GM19099 (cell line): ENCODE measurements around the gene TBX19.

Experiments
- POLR2A ChIP-seq: IDR thresholded peaks from 3 replicates; pipeline ENCODE4 v1.6.1; 2011; ENCODE audit warnings: low read depth; ENCODE audit not compliant: insufficient read length; ENCODE audit errors: extremely low read depth

TBX19 gene

DNA sequence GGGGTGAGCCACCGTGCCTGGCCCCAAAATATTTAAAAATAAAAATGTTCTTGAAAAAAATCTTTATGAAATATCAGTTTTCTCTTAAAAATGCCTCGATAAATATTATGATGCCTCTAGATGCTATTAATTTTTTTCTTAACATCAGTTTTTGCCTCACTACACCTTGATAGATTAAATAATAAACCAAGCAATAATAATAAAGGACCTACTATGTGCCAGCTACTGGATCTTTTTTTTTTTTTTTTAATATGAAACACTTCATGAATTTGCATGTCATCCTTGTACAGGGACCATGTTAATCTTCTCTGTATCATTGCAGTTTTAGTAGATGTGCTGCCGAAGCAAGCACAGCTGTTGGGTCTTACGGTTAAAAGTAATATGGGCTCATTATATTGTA is 17.5 kb upstream of the TBX19 start:
- TF ChIP-seq POLR2A, result no peak

DNA sequence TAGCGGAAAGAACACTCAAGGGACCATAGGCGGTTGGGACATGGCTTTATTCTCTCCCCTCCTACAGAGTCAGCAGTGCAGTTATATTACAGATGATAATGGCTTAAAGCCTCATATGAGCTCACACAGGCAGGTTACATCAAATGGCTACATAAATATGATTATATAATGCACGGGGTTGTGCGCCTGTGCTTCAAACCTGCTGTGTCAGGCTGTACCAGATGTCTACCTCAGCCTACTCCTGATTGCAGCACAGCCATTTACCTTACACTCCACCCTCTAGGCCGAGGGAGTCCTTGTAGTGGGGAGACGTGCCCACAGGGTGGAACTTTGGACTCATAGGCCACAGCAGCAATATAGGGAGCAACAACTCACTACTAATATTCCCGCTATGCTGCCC is 16.4 kb upstream of the TBX19 start:
- TF ChIP-seq POLR2A, result no peak

DNA sequence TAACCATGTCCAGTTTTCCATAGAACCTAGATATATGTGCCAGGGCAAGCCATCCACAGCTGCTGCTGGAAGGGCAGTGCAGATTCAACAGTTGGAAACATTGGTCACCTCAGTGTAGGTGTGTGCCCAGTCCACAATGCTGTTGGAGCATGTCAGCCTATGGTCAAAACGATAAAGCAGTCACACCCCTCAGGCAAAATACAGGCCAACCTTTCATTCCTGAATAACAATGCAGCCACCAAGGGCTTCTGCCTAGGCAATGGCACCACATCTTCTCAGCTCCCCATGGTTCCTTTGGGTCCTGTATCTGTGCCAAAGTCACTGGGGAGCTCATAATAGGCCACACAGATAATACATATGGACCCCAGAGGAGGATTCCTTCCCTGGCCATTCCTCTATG is 15.1 kb upstream of the TBX19 start:
- TF ChIP-seq POLR2A, result no peak

DNA sequence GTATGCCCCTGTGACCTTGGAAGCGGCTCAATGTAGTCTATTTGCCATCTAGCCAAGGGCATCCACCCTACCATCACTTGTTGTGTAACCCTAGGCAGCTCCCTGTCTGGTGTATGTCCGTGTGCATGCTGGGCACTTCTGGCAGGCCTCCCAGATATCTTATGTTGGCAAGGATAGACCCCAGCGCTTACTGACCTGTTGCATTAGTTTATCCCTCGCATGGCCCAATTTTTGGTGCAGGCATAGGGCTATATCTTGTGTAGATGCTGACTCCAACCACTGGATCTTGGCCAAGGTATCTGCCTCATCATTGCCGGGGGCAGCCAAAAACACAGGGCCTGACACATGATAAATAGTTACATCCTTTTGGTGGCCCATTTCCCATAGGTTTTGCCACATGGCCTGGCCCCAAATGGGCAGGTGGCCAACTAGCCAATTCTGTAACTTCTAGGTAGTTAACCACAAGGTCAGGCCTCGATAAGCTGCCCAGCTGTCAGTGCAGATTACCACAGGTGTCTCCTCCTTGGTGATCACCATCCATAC is 14.0 kb upstream of the TBX19 start:
- TF ChIP-seq POLR2A, result no peak

DNA sequence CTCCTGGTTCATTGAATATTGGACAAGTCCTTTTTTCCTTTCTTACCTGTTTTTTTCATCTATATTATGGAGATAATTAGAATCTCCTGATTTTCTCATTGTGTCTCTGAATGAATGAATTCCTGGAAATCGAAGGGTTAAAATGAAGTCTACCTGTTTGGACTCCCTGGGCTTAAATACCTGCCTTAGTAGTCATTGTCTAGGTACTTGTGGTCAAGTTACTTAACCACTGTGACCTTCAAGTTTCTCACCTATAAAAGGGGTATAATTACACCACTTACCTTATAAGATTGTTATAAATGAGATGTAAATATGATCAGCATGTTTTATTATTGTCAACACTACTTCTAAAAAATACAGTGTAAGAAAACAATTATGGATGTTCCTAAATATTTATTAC is 9.0 kb upstream of the TBX19 start:
- TF ChIP-seq POLR2A, result no peak

DNA sequence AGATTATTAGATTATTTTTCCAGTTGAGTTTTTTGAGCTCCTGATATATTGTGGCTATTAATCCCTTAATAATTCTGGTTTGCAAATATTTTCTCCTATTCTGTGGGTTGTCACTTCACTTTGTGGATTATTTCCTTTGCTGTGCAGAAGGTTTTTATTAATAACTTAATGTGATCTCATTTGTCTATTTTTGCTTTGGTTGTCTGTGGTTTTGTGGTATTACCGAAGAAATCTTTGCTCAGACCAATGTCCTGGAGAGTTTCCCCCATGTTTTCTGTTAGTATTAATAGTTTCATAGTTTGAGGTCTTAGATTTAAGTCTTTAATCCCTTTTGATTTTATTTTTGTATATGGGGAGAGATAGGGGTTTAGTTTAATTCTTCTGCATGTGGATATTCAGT is 7.1 kb upstream of the TBX19 start:
- no peak for TF ChIP-seq POLR2A

DNA sequence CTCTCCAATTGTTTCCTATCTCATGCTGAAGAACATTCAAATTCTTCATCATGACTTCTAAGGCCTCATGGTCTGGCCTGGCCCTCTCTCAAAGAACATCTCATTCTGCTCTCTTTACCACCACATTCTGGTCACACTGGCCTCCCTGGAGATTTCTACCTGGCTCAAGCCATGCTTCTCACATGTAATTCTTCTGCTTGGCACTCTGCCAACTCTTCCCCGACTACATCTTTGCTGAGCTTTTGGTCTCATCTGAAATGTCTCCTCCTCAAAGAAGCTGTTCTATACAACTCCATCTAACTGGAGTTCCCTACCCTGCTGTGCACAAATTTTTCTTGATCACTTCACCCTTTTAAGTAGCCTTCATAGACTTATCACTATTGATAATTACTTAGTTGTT is 1.4 kb upstream of the TBX19 start:
- no peak for TF ChIP-seq POLR2A

DNA sequence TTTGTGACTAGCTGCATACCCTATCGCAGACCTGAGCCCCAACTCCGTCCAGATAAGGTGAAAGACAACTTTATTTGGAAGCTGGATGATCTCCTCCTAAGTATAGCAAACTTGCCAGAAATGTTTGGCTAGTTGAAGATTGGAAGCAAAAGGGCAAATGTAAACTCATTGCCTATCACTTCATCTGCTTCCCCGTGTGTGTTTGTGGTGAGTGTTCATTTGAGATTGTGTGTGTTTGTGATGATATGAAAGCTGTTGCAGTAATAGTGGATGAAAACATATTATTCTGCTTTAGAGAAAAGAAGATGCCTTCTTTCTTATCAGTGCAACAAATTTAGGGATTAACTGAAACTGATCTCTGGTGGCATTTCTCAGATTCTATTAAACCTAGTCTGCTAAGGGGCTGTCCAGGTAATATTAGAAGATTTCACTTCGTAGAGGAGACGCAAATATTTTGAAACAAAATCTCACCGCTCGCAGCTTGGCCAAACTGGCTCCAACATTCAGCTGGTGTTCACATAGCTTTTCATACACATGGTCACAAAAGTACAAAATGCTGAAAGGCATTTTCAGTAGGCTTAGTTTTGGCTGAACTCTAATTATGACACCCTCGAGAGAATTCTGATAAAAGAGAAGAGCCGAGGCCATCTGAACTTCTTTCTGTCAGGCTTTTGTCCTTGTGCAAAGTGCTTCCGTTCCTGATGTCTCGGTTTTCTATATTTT is 1.1 kb downstream of the TBX19 start:
- no peak for TF ChIP-seq POLR2A

DNA sequence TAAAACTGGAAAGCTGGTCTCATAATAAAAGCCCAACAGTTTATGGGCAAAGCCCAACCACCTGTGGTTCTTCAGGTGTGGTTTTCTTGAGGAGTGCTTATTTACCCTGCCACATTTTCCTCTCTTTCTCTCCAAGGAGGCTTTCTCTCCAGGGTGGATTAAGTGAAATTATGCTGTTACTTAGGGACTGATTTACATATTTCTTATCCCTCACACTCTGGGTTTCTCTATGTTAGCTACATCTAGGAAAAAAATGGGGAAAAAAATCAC is 4.8 kb downstream of the TBX19 start:
- no peak for TF ChIP-seq POLR2A

DNA sequence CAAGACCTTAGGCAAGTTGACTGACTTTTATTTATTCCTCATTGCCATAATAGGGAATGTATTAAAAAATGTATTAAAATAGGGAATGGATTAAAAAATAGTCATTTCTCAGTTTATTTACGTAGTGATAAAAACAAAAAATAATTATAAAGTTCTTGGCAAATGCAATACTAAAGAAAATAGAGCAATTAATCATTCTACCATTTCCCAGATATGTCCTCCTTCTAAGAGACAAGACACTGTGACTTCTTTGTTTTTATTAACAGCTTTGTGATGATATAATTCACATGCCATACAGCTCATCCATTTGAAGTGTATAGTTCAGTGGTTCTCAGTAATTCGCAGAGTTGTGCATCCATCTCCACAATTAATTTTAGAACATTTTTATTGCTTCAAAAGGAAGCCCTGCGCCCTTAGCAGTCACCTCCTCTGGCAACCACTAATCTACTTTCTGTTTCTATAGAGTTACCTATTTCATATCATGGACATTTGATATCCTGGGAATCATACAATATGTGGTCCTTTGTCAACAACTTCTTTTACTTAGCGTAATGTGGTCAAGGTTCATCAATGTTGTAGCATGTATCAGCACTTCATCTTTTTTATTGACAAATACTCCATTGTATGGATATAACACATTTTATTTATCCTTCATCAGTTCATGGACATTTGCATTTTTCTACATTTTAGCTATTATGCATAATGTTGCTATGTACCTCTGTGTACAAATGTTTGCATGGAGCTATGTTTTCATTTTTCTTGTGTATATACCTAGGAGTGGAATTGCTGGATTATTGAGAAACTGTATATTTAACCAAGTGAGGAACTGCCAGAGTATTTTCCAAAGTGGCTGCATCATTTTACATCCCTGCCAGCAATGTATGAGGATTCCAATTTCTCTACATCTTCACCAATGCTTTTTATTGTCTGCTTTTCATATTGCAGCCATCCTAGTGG is 5.6 kb downstream of the TBX19 start:
- TF ChIP-seq POLR2A, result no peak

DNA sequence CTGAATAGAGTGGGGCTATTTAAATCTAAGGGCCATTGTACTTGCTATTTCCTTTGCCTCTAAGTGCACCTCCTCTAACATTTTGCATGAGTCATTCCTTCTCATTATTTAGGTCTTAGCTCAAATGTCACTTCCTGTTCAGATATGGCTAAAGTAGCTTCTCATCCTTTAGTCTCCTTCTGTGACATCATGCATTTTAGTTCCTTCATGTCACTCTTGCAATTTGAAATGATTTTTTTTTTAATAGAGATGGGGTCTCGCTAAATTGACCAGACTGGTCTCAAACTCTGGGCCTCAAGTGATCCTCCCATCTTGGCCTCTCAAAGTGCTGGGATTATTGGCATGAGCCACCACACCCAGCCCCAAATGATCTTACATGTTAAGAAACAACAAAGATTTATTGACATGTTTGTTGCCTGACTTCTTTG is 6.6 kb downstream of the TBX19 start:
- TF ChIP-seq POLR2A, result no peak

DNA sequence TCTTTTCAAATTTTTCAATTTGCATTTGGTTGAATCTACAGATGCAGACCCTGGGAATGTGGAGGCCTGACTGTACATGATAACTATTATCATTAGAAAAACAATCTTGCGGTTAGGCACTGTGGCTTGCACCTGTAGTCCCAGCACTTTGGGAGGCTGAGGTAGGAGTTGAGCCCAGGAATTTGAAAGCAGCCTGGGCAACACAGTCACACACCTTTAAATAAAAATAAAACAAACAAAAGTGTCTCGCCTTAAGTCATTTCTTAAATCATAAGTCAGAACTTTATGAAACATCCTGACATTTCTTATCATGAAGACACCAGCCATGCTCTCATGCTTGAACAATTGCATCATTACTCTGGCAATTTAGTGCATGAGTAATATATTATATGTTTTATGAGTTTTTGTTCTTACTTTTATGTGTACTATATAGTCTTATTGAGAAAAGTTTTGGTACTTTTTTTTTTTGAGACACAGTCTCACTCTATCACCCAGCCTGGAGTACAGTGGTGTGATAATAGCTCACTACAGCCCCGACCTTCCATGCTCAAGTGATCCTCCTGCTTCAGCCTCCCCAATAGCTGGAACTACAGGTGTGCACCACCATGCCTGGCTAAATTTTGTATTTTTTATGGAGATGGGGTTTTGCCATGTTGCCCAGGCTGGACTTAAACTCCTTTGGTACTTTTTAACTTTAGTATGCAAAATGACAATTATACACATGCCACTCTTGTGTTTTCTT is 7.8 kb downstream of the TBX19 start:
- no peak for TF ChIP-seq POLR2A

DNA sequence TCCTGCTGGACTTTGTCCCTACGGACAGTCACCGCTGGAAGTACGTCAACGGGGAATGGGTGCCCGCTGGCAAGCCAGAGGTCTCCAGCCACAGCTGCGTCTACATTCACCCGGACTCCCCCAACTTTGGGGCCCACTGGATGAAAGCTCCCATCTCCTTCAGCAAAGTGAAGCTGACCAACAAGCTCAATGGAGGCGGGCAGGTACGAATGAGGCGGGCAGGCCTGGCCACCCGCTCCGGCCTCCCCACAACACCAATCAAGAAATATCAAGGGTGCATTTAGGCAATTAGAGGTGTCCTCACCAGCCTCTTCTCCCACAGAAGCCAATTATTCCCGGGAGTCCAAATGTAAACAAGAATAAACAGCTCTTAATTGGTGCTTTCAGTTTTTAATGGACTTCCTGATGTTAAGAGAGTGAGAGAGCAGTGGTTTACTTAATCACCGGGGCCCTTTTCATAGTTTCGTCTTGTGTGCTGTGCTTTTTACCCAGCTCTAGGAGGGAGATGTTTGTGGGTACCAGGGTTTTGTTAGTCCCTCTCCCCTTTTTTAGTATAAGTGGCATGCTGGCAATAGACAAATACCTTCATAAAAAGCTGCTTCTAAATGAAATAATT is 10.7 kb downstream of the TBX19 start:
- TF ChIP-seq POLR2A, result no peak

DNA sequence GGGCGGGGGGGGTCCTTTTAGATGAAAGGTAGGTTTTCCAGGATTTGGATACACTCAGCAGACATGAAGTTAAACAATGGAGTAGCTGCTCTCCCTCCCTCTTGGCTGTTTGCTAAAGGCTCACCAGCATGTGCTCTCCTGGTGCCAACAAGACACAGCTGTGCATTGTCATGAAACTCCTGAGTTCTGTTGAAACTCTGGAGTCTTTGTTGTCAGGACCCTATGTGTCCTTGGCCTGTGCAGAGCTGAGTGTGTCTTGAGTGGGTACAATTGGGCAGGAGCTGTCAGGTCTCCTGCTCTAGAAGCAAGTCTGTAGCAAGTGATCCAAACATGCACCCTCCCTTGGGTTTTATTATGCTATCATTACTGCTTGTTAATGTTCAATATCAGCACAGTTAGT is 12.7 kb downstream of the TBX19 start:
- TF ChIP-seq POLR2A, result no peak

DNA sequence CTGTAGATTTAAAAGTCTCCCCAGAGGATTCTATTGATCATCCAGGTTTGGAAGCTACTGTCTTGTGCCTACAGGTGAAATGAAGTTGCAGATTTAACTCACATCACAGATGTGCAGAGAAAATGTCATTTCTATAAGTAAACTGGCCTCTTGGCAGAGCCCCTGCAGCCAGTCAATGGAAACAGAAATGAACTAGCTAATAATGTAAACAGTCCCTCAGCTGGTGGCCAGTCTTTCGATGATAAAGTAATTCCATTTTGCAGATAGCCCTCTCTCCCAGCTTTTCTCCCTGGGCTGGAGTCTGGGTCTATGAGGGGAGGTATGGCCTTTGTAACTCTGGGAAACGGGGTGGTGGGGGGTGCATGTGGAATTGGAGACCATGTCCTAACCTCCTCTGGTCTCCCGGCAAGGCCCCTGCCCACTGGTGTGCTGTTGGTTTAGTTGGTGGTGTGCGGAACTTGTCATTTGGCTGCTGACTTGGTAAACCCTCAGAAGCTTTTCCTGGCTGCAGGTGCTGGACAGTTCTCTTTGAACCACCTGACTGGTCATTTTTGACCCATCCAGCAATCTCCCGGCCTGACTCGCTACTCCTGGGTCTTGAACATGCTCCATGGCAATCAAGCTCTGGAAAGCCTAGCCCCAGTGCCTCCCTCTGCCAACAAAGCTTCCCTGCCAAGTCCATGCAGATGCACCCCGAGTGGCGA is 14.9 kb downstream of the TBX19 start:
- TF ChIP-seq POLR2A, result no peak
